ENCODE measurements around the gene SETD1B. TPM values are rescaled to one million over a fixed set of nuclear protein-coding genes. Genes with fewer than 3 reads are reported as not detected.

Gene SETD1B
- total RNA-seq, 1 donor, result 5.8 TPM

DNA sequence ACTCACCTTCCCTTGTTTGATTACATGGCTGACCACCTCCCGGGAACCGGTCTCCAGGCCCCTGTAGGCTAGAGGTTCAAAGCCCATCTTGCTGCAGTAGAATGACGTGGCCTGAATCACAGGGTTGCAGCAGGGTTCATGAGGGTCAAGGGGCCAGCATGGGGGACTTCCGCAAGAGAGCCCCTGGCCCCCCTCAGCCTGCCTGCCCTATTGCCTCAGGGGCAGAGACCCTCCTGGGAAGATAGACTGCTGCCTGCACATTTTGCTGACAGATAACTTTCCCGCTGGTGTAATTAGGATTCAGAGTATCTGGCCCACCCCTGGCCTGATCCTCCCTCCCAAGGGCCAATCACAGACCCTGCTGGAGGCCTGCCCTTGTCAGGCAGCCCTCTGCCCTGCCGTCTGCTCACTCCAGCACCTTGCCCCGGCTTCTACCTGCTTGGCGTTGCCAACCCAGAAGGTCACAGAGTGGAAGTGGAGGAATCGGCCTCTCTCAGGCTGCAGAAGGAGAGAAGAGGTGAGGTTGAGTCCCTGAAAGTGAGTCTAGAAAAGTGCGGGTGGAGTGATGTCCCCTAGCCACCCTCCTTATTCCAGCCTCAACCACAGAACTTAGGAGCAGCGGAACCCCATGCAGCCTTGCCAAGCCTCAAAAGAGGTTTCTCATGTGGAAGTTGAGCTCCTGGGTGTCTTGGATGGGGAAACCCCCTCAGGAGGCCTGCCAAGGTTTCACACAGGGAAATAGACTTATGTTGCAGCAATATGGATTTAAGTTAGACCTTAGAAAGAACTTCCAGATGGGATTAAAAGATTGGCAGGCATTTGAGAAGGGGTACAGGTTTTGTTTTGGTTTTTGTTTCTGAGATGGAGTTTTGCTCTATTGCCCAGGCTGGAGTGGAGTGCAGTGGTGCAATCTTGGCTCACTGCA lies 53.8 kb downstream of the SETD1B start:
- Histone ChIP-seq H3K27me3 (ENCODE audit: insufficient read depth, low read length) (peaks cover 7% of the 10 kb centered on the region), H3K9me3 (ENCODE audit: low read depth, low read length) (no peaks in the 10 kb centered on the region), H2AFZ (ENCODE audit: low read length) (no peak overlapping the region), H4K20me1 (ENCODE audit: insufficient read depth, low read length) (no peaks in the 10 kb centered on the region), H3K27ac (ENCODE audit: low read depth, low read length) (no peak overlapping the region), H3K4me3 (ENCODE audit: insufficient read depth, low read length) (no peak overlapping the region), H3K4me2 (ENCODE audit: insufficient read depth, low read length) (no peak overlapping the region), H3K4me1 (ENCODE audit: insufficient read depth, low read length) (peaks cover 24% of the 10 kb centered on the region), H3K36me3 (ENCODE audit: insufficient read depth, low read length) (no peaks in the 10 kb centered on the region), H3K79me2 (ENCODE audit: insufficient read depth, low read length) (no peaks in the 10 kb centered on the region)
- no peak for TF ChIP-seq CTCF (IDR thresholded peaks at IDR 0.05; ENCODE audit: extremely low read depth, low read depth, low read length)
- DNase-seq (ENCODE audit: insufficient read length, low spot score, missing footprints), result no peak

DNA sequence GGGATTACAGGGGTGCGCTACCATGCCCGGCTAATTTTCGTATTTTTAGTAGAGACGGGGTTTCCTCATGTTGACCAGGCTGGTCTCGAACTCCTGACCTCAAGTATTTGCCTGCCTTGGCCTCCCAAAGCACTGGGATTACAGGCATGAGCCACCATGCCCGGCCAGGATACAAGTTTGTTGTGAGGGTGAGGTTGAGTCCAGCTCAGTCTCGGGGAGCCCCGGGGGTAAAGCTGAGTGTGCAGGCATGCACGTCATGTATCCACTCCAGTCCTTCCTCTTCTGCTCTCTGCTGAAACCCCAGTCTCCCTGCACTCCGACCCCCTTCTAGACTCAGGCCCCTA lies 54.5 kb downstream of the SETD1B start:
- Histone ChIP-seq H2AFZ (ENCODE audit: low read length) (no peak overlapping the region), H3K27ac (ENCODE audit: low read depth, low read length) (peak overlapping the region; percentile 79)

DNA sequence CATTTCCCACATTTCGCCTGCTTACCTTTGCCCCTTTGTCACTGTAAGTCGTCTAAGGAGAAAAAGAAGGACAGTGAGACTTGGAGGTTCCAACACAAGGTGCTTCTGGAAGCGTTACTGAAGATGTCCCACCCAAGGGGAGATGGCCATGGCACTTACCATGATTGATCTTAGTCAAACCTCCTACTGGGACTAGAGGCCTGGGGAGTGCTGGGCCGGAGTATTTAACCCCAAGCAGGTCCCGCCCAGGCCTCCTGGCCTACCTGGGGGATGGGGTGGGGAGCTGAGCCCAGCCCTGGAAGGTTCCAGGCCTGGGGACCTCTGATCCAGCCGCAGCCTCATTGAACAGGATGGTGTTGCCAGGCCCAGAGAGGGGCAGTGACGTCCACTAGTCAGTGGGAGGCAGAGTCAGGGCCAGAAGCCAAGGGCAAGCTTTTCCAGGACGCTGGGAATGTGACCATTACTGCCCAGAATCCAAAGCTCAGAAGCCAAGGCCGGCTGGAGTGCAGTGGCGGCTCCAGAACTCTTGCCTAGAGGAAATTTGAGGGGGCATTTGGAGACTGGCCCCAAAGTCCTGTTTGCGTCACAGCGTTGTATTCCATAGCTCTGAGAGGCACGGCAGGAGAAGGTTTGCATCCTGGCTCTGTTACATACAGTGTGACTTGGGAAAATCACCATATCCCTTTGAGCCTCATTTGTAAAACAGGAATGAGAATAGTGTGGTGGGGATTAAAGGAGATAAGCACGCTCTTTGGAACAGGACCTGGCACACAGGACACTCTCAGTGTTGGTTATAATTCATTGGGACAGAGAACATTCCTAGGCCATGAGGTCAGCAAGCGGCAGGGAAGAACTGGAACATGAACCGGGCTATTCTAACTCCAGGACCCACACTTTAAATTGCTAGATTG lies 55.1 kb downstream of the SETD1B start, which contains the start of gene HPD:
TSS of gene HPD (minus strand) at position 198 of the 911 bp plus-strand sequence. CDS start at position 162, 36 bp downstream.
- peak; percentile 96 for DNase-seq (ENCODE audit: insufficient read length, low spot score, missing footprints)
- H3K4me1 ChIP-seq (ENCODE audit: insufficient read depth, low read length), result peaks cover 24% of the 10 kb centered on the region
- H2AFZ ChIP-seq (ENCODE audit: low read length), result peak within 1 kb of the TSS; percentile 52
- H3K79me2 ChIP-seq (ENCODE audit: insufficient read depth, low read length), result no peaks in the 10 kb centered on the region
- no peaks in the 10 kb centered on the region for H3K36me3 ChIP-seq (ENCODE audit: insufficient read depth, low read length)
- peak within 1 kb of the TSS; percentile 47 for H3K4me2 ChIP-seq (ENCODE audit: insufficient read depth, low read length)
- H3K27ac ChIP-seq (ENCODE audit: low read depth, low read length), result peak within 1 kb of the TSS; percentile 79
- H3K9me3 ChIP-seq (ENCODE audit: low read depth, low read length), result no peaks in the 10 kb centered on the region
- H3K4me3 ChIP-seq (ENCODE audit: insufficient read depth, low read length), result peak within 1 kb of the TSS; percentile 9
- peaks cover 7% of the 10 kb centered on the region for H3K27me3 ChIP-seq (ENCODE audit: insufficient read depth, low read length)
- no peak for TF ChIP-seq CTCF (IDR thresholded peaks at IDR 0.05; ENCODE audit: extremely low read depth, low read depth, low read length)
- no peaks in the 10 kb centered on the region for H4K20me1 ChIP-seq (ENCODE audit: insufficient read depth, low read length)

More for the DNA sequence above, 54.5 kb downstream of the SETD1B start:
- Histone ChIP-seq H3K4me2 (ENCODE audit: insufficient read depth, low read length) (no peak overlapping the region), H3K4me1 (ENCODE audit: insufficient read depth, low read length) (peaks cover 24% of the 10 kb centered on the region), H3K36me3 (ENCODE audit: insufficient read depth, low read length) (no peaks in the 10 kb centered on the region), H3K4me3 (ENCODE audit: insufficient read depth, low read length) (no peak overlapping the region), H3K9me3 (ENCODE audit: low read depth, low read length) (no peaks in the 10 kb centered on the region), H3K79me2 (ENCODE audit: insufficient read depth, low read length) (no peaks in the 10 kb centered on the region), H3K27me3 (ENCODE audit: insufficient read depth, low read length) (peaks cover 7% of the 10 kb centered on the region), H4K20me1 (ENCODE audit: insufficient read depth, low read length) (no peaks in the 10 kb centered on the region)
- TF ChIP-seq CTCF (IDR thresholded peaks at IDR 0.05; ENCODE audit: extremely low read depth, low read depth, low read length), result no peak
- DNase-seq (ENCODE audit: insufficient read length, low spot score, missing footprints), result no peak
